Amniotic stem cell (primary cell): ENCODE results near the gene AKAP3.

ENCODE experiments used
- DNase-seq: peaks from one replicate; lab custom pipeline; 2025; lab: John Stamatoyannopoulos, UW

The AKAP3 gene

GRCh38 chr12:4595881-4596280, 53.0 kb downstream of the AKAP3 start:
- DNase-seq, result no peak

DNA sequence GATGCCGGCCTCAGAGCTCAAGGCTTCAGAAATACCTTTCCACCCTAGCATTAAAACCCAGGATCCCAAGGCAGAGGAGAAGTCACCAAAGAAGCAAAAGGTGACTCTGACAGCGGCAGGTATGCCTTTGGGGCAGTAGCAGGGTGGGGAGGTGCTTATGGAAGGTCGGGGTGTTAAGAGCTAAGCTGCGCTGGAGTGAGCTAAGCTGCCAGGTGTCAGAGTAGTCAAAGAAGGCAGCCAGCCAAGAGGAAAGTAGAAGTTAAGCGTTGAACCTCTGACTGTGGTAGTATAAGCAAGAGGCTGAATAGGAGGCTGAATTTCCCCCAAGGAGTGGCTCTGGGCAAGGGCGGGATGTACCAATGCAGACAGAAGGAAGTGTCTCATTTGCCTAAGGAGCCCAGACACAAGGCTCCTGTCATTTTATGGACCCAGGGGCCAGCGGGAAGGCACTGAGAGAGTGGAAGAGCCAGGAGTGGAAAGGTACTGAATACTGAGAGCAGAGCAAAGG, 57.6 kb downstream of the AKAP3 start:
- DNase-seq, result no peak

GRCh38 chr12:4589941-4590340, 58.9 kb downstream of the AKAP3 start:
- DNase-seq, result no peak

GRCh38 chr12:4588916-4589315, 59.9 kb downstream of the AKAP3 start:
- DNase-seq, result no peak

- DNase-seq, result no peak
Observed at GRCh38 chr12:4587108-4587507, 61.7 kb downstream of the AKAP3 start.

DNA sequence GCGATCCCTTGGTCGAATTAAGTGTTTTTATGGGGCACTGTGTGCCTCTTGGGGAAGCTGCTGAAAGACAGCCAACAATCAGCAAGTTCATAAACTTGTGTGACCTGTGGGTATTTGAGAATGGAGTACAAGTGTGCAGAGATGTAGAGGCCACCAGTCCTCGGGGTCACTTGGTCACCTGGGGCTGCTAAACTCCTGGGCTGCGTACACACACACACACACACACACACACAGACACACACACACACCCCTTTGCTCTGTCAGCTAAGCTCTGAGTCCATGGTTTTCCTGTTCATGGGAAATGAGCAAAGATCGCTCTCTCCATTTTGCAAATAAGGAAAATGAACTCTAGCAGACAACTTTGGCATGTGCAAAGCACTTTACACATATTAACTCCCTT, 62.4 kb downstream of the AKAP3 start:
- no peak for DNase-seq

GRCh38 chr12:4584896-4585295, 64.0 kb downstream of the AKAP3 start:
- no peak for DNase-seq

- DNase-seq, result no peak
Observed at GRCh38 chr12:4584281-4584680, 64.6 kb downstream of the AKAP3 start.

DNA sequence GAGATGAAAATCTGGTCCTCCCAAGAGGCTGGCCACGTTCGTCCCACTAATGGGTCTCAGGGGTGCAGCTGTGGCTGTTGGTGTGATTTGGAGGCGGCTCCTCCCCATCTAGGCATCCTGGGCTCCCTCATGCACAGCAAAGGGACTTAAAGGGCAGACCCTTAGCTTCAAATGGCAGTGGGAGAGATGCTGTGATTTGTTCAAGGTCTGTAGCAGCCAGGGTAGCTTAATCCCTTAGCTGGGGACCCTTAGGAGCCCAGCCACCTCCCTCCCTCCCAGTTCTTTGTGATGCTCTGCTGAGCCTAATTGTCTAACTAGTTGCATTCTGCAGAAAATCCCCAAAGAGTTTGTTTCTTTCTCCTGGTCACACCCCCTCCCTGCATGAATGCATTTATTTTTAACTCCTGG, 68.6 kb downstream of the AKAP3 start:
- no peak for DNase-seq

DNA sequence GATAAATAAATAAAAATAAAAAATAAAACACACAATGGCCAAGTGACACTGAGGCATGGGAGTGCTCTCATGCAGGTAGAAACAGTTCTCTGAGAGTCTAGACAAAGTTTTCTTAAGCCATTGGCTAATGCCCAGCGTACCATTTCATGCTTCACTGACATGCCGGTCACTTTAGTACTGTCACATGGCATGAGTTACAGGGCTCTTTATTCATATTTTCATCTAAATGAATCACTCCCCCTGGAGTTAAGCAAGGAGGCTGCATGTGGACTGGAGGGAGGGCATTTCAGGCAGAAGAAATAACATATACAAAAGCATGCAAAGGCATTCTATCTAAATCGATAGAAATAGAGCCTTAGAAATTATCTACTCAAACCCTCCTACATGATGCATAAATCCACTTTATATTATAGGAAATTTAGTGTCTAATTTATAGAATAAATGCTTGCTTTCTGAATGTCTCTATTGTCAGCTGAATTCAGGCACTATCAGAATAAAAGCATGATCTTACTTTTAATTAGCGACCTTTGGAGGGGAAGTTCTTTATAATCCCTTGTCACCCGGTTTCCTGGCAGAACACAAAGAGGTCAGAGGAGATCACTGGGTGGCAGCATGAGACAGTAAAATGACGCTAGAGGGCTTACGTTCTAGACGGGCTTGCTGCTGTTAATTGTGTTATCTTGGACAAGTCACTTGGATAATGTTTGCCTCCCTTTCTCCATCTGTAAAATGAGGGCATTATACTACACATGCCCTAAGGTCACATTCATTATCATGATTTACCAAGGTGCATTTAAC, 69.3 kb downstream of the AKAP3 start:
- DNase-seq, result no peak

DNA sequence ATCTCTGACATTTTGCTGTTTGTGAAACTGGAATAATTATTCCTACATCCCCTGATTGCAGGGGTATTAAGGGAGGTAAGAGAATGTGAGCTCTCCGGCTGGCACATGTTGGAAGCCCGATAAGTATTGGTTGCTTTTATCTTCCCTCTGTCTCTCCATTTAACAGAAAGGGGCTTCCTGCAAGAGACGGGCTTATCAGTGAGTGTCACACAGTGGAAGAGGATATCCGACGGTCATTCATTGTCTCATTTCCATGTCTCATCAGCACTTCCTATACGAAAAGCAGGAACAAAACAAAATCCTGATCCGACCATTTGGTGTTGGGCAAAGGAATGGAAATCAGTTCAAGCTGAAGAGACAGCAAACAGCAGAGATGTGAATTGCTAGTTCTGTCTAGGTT, 76.2 kb downstream of the AKAP3 start:
- no peak for DNase-seq

GRCh38 chr12:4569261-4569660, 79.6 kb downstream of the AKAP3 start:
- DNase-seq, result no peak

- no peak for DNase-seq
Observed at GRCh38 chr12:4567073-4567881, 81.6 kb downstream of the AKAP3 start.

DNA sequence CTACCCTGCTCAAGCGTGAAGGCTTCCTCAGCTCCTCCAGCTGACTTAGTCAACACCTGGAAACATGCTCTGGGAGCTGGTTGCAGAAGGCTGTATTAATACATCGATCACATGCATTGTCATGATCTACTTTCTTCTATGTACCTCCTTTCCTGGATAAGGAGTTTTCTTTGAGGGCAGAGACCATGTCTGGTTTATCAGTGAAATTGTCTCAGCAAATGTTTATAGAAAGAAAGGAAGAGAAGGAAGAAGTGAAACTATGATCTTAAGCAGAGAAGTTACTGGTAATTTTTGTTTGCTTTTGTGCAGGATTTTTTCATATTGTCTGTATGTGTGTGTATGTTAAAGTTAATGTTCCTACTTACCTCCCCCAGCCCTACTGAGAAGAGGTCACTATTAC, 82.4 kb downstream of the AKAP3 start:
- DNase-seq, result no peak
